NCI-H146 treated with DMSO at 0.1 percent for 48 hours (cell line): Measurements from ENCODE around the gene METAP1D.
"Not testable (repeated sequence)": the region's sequence is repeated elsewhere in the genome, so short reads cannot be mapped to it uniquely, and the experiment has no call there.

Experiments
- DNase-seq: peaks from one replicate; lab custom pipeline; 2025; ENCODE audit not compliant: unreplicated experiment; lab: John Stamatoyannopoulos, UW

The METAP1D gene

GRCh38 chr2:172047566-172048507 lies 48.1 kb downstream of the METAP1D start:
- DNase-seq, result no peak

GRCh38 chr2:172048508-172049503 lies 49.1 kb downstream of the METAP1D start:
- DNase-seq, result no peak

DNA sequence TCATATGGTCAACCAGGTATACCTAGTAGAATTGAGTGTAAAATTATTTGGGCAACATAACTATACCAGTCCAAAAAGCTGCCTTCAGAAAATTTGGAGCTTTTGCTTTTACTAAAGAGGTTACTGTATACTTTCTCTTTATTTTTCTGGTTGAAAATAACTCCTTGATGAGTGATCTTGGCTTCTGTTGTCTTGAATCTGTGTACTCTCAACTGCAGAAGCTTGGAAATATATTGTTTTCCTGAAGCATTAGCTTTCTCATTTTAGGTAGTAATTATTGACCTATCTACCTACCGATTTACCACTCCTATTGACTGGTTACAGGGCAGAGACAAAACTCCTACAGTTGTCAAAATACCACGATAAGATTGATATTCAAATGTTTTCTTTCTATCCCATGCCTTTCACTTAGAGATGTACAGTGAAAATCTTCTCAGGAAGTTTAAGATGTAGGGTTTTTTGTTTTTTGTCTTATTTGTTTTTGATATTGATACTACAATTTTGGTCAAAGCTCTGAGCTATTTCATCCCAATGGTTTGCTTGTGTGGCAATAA lies 49.9 kb downstream of the METAP1D start:
- DNase-seq, result no peak

DNA sequence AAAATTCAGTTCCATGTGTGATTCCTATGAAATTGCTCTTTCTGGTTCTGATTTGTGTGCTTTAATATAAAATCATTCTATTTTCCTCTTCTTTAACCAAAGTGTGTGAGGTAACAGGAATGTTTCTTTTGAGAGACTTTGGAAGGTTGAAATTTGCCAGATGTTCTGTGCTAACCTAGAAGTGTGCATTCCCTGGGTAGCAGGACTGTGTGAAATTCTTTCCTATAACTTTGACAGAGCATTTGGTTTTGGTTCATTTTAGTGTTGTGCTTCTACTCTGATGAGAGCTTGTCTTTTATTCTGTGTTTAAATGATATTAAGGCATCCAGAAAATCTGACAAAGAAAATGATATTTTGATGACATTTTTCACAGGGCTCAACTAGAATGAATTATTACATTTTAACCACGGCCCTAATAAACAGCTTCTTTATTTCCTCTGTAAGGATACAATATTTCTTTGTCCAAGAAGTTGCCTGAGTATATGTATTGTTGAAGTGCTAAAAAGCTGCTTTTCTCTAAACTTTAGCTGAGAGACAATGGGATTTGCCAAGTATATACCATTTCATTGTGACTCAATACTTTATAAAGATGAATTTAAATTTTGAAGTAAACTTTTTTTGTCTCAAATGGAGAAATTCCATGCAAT lies 50.8 kb downstream of the METAP1D start:
- DNase-seq, result no peak

GRCh38 chr2:172052000-172052983 lies 52.5 kb downstream of the METAP1D start:
- peak; percentile 78 for DNase-seq

- DNase-seq, result no peak
Measured at GRCh38 chr2:172053486-172053885, 53.7 kb downstream of the METAP1D start.

DNA sequence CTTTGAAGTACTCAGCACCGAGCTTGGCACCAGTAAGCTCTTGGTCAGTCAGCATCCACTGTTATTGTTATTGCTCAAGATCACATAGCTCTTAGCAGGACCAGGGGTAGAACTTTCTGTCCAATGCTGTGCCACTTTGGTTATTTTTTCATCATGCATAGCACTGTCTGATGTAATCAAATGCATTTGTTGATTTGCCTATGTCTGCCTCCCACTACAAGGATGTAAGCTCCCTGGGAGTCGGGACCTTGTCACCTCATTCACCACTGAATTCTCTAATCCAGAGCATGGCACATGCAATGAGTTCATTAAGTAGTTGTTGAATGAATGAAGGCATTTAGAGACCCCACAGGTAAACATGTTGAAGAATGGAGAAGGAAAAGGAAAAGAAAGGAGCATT lies 56.5 kb downstream of the METAP1D start:
- DNase-seq, result no peak

DNA sequence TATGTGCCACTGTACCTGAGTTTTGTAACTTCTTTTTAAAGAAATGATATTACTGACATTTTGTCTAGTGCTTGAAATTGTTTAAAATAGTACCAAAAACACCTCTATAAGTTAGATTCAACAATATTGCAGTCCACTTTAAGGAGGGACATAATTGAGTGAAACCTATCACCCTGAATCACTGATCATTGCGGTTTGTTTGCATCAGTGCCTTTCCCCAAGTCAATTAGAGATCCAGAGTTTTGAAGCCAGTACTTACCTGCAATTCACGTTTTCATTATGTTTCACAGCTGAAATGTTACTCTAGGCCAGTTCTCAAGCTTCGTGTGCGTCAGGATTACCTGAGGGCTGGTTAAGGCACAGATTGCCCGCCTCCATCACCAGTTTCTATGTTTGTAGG lies 58.9 kb downstream of the METAP1D start:
- no peak for DNase-seq

- not testable (repeated sequence) for DNase-seq
Measured at GRCh38 chr2:172060118-172060517, 60.4 kb downstream of the METAP1D start.

GRCh38 chr2:172062402-172063004 lies 62.8 kb downstream of the METAP1D start:
- DNase-seq, result no peak

- no peak for DNase-seq
Measured at GRCh38 chr2:172063446-172063845, 63.7 kb downstream of the METAP1D start.

DNA sequence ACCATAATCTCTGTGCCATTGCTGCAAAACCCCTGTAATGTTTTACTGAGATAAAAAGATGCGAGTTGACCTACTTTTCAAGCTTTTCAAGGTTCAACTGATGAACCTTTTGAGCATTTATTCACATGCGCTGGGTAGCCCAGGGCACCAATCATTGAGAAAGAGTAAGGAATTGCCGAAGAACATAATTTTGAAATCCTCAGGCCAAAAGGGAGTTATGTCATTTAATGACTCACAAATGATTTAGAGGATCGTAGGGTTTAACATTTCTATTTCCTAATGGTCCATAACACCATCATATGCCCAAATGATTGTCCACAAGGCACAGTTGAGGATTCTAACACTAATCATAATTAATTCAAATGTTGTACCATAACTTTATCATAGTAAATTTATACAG lies 65.4 kb downstream of the METAP1D start:
- DNase-seq, result no peak

GRCh38 chr2:172066394-172066886 lies 66.7 kb downstream of the METAP1D start:
- no peak for DNase-seq

GRCh38 chr2:172067905-172068304 lies 68.2 kb downstream of the METAP1D start:
- not testable (repeated sequence) for DNase-seq

DNA sequence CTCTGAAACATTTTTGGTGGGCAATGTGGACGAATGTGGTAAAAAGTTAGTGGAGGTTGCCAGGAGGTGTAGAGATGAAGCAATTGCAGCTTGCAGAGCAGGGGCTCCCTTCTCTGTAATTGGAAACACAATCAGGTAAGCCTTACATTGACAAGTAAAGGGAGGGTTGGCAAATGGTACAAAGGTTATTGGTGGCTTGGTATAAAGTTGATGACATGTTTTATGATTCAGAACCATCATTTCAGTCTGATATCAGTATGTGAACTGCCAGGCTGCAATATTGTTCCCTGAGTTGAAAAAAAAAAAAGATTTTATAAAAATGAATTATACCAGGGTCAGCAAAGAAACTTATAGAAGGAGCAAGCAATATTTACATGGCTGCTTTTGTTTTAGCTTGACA lies 71.2 kb downstream of the METAP1D start:
- DNase-seq, result no peak

DNA sequence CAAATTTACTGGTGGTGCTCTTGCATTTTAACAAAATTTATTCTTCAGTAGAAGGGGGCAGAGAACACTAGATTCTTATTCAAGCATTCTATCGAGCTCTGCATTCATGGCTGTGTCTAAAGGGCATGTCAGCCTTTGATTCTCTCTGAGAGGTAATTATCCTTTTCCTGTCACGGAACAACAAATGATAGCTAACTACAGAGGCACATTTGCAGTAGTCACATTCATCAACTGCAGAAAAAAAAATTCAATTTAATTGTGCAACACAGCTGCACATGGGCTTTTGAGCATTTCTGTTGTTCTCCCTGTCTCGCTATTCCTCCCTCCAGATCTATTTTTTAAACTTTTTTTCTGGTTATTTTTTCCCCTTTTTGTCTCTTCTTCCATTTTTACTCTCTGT lies 72.5 kb downstream of the METAP1D start:
- peak; percentile 88 for DNase-seq

GRCh38 chr2:172072706-172073105 lies 73.0 kb downstream of the METAP1D start:
- DNase-seq, result no peak

- DNase-seq, result no peak
Measured at GRCh38 chr2:172073518-172073917, 73.8 kb downstream of the METAP1D start.

GRCh38 chr2:172074254-172074653 lies 74.5 kb downstream of the METAP1D start:
- DNase-seq, result no peak
